Measurements from ENCODE around the gene WDR37.

The WDR37 gene

GRCh38 chr10:1128649-1129048 lies 72.5 kb downstream of the WDR37 start:
- DNase-seq (ENCODE audit: low spot score), result no peak

- DNase-seq (ENCODE audit: low spot score), result no peak
These were observed 74.0 kb downstream of the WDR37 start for GRCh38 chr10:1130226-1130625.

- DNase-seq (ENCODE audit: low spot score), result no peak
These were observed 75.0 kb downstream of the WDR37 start for GRCh38 chr10:1130995-1131790.

GRCh38 chr10:1132584-1132983 lies 76.4 kb downstream of the WDR37 start:
- no peak for DNase-seq (ENCODE audit: low spot score)

GRCh38 chr10:1133495-1134045 lies 77.4 kb downstream of the WDR37 start:
- no peak for DNase-seq (ENCODE audit: low spot score)

GRCh38 chr10:1134156-1134555 lies 78.0 kb downstream of the WDR37 start:
- DNase-seq (ENCODE audit: low spot score), result no peak

GRCh38 chr10:1136268-1136667 lies 80.1 kb downstream of the WDR37 start:
- DNase-seq (ENCODE audit: low spot score), result no peak

GRCh38 chr10:1137499-1138163 lies 81.4 kb downstream of the WDR37 start:
- DNase-seq (ENCODE audit: low spot score), result no peak

- no peak for DNase-seq (ENCODE audit: low spot score)
These were observed 82.3 kb downstream of the WDR37 start for GRCh38 chr10:1138529-1138928.

- DNase-seq (ENCODE audit: low spot score), result no peak
These were observed 85.1 kb downstream of the WDR37 start for GRCh38 chr10:1141261-1141660.

GRCh38 chr10:1141701-1142100 lies 85.5 kb downstream of the WDR37 start:
- DNase-seq (ENCODE audit: low spot score), result no peak

- DNase-seq (ENCODE audit: low spot score), result no peak
These were observed 86.4 kb downstream of the WDR37 start for GRCh38 chr10:1142596-1142995.

GRCh38 chr10:1147810-1148209 lies 91.6 kb downstream of the WDR37 start:
- DNase-seq (ENCODE audit: low spot score), result no peak

GRCh38 chr10:1148855-1149605 lies 92.8 kb downstream of the WDR37 start:
- no peak for DNase-seq (ENCODE audit: low spot score)

- DNase-seq (ENCODE audit: low spot score), result peak; percentile 10
These were observed 93.8 kb downstream of the WDR37 start for GRCh38 chr10:1149793-1150637.

GRCh38 chr10:1150638-1150955 lies 94.4 kb downstream of the WDR37 start:
- no peak for DNase-seq (ENCODE audit: low spot score)

- no peak for DNase-seq (ENCODE audit: low spot score)
These were observed 95.2 kb downstream of the WDR37 start for GRCh38 chr10:1151076-1152033.

GRCh38 chr10:1152386-1153250 lies 96.4 kb downstream of the WDR37 start:
- DNase-seq (ENCODE audit: low spot score), result no peak

GRCh38 chr10:1153251-1153763 lies 97.1 kb downstream of the WDR37 start:
- no peak for DNase-seq (ENCODE audit: low spot score)
